OCI-LY3 (cell line): ENCODE results near the gene OPRL1.
A peak's percentile ranks its signal among the peaks of the same experiment; 100 is the strongest.

Experiments used
- H2AFZ ChIP-seq: fragments of 200-600, 300-600 bp; shearing (Covaris generic); 2 replicates; pipeline ENCODE4 v1.6.0; 2014; ENCODE audit warnings: antibody characterized with exemption, low read depth, low read length
- H3K27ac ChIP-seq: fragments of 200-600, 300-600 bp; sonication (generic); 2 replicates; pipeline ENCODE4 v1.5.1; 2014; ENCODE audit warnings: mild to moderate bottlenecking, low read length, moderate library complexity, mixed read lengths
- H3K27me3 ChIP-seq: fragments of 200-600, 300-600 bp; sonication (generic); 2 replicates; pipeline ENCODE4 v1.6.1; 2014; ENCODE audit warnings: low read depth, low read length, mixed read lengths
- H3K36me3 ChIP-seq: fragments of 200-600, 300-600 bp; sonication (generic); replicated peaks from 2 replicates; pipeline ENCODE3; 2014; ENCODE audit warnings: low read depth, low read length, mixed read lengths
- H3K4me1 ChIP-seq: fragments of 300-600, 200-600 bp; sonication (generic); 2 replicates; pipeline ENCODE4 v1.6.1; 2014; ENCODE audit warnings: low read length, mixed read lengths
- H3K4me2 ChIP-seq: fragments of 200-600, 300-600 bp; sonication (generic); 2 replicates; pipeline ENCODE4 v1.6.1; 2014; ENCODE audit warnings: low read length, mixed read lengths
- H3K4me3 ChIP-seq: fragments of 300-600, 200-600 bp; sonication (generic); 2 replicates; pipeline ENCODE4 v1.5.1; 2014; ENCODE audit warnings: antibody characterized with exemption, mild to moderate bottlenecking, low read length, moderate library complexity
- H3K79me2 ChIP-seq: fragments of 300-600, 200-600 bp; shearing (Covaris generic); 2 replicates; pipeline ENCODE4 v1.6.1; 2014; ENCODE audit warnings: mild to moderate bottlenecking, low read length, mixed read lengths
- H3K9ac ChIP-seq: fragments of 300-600, 200-600 bp; shearing (Covaris generic); 2 replicates; pipeline ENCODE4 v1.6.0; 2014; ENCODE audit warnings: mild to moderate bottlenecking, low read length, moderate library complexity
- H3K9me3 ChIP-seq: fragments of 200-600, 300-600 bp; shearing (Covaris generic); 2 replicates; pipeline ENCODE4 v1.6.1; 2014; ENCODE audit warnings: low read length, mixed read lengths; ENCODE audit not compliant: insufficient read depth
- H4K20me1 ChIP-seq: fragments of 200-600, 300-600 bp; sonication (generic); 2 replicates; pipeline ENCODE4 v1.6.1; 2016; ENCODE audit warnings: low read length, mixed read lengths; ENCODE audit not compliant: insufficient read depth
- EZH2phosphoT487 ChIP-seq: fragments of 200-600 bp; shearing (Covaris generic); IDR thresholded peaks from 2 replicates; pipeline ENCODE4 v1.6.1; 2018; ENCODE audit warnings: antibody characterized with exemption, mixed run types, low read depth
- TF ChIP-seq, protein P1 (sequence below): fragments of 200-600, 300-600 bp; sonication (generic); IDR thresholded peaks from 2 replicates; pipeline ENCODE4 v1.5.1; 2014; ENCODE audit warnings: antibody characterized with exemption, low read length, low read depth

Gene OPRL1

DNA sequence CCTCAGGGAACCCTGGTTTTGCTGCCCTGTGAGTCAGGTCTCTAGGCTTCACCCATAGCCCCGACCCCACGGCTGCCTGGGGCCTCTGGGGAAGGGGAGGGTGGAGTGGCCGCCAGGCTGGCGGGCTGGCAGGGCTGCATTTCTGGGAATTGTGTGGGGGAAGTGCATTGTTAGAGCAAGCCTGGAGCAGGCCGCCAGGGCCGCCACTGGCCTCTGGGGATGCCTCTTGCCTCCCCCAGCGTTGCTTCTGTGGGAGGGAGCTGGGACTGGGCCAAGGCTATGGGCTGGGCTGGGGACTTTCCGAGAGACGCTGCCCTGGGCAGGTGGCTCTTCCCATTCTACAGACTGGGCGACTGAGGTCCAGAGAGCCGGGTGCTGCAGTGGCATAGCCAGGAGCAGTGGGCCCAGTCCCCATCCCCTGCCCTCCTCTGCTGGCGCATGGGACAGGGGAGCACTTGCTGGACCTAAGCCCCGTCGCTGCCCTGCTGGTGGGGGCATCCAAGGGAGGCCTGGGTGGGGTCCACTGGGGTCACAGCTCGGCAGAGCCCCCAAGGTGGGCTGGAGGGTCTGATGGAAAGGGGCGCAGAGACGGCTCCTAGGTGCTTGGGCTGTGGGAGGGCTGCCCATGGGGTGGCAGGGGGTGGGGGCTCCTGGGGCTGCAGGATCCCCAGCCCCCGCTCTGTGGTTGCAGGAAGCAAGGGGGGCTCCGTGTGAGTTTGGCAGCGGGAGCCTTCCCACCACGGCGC lies 23.8 kb upstream of the OPRL1 start:
- no peaks in the 10 kb centered on the region for H3K36me3 ChIP-seq
- H3K9me3 ChIP-seq, result no peaks in the 10 kb centered on the region
- H4K20me1 ChIP-seq, result no peaks in the 10 kb centered on the region
- H3K9ac ChIP-seq, result no peak overlapping the region; the same call in 1 of the 2 replicates
- peaks cover 5% of the 10 kb centered on the region; the same call in 1 of the 2 replicates for H3K27me3 ChIP-seq
- peaks cover 43% of the 10 kb centered on the region for H3K4me1 ChIP-seq
- H2AFZ ChIP-seq, result no peak overlapping the region
- H3K27ac ChIP-seq, result no peak overlapping the region
- no peak overlapping the region for H3K4me3 ChIP-seq
- no peaks in the 10 kb centered on the region for H3K79me2 ChIP-seq
- TF ChIP-seq, protein P1, sequence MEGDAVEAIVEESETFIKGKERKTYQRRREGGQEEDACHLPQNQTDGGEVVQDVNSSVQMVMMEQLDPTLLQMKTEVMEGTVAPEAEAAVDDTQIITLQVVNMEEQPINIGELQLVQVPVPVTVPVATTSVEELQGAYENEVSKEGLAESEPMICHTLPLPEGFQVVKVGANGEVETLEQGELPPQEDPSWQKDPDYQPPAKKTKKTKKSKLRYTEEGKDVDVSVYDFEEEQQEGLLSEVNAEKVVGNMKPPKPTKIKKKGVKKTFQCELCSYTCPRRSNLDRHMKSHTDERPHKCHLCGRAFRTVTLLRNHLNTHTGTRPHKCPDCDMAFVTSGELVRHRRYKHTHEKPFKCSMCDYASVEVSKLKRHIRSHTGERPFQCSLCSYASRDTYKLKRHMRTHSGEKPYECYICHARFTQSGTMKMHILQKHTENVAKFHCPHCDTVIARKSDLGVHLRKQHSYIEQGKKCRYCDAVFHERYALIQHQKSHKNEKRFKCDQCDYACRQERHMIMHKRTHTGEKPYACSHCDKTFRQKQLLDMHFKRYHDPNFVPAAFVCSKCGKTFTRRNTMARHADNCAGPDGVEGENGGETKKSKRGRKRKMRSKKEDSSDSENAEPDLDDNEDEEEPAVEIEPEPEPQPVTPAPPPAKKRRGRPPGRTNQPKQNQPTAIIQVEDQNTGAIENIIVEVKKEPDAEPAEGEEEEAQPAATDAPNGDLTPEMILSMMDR, result no peak
- TF ChIP-seq EZH2phosphoT487, result no peak
- peak overlapping the region; percentile 83; the same call in 1 of the 2 replicates for H3K4me2 ChIP-seq

GRCh38 chr20:64056639-64056888 lies 23.3 kb upstream of the OPRL1 start:
- Histone ChIP-seq H3K9ac (peak overlapping the region; percentile 44; the same call in 1 of the 2 replicates), H3K9me3 (no peaks in the 10 kb centered on the region), H3K27ac (no peak overlapping the region), H3K4me1 (peaks cover 43% of the 10 kb centered on the region), H3K79me2 (no peaks in the 10 kb centered on the region), H4K20me1 (no peaks in the 10 kb centered on the region), H3K4me3 (peak overlapping the region; percentile 69), H3K4me2 (peak overlapping the region; percentile 83), H2AFZ (no peak overlapping the region), H3K36me3 (no peaks in the 10 kb centered on the region), H3K27me3 (peaks cover 5% of the 10 kb centered on the region; the same call in 1 of the 2 replicates)
- TF ChIP-seq, protein P1, result no peak
- TF ChIP-seq EZH2phosphoT487, result no peak

DNA sequence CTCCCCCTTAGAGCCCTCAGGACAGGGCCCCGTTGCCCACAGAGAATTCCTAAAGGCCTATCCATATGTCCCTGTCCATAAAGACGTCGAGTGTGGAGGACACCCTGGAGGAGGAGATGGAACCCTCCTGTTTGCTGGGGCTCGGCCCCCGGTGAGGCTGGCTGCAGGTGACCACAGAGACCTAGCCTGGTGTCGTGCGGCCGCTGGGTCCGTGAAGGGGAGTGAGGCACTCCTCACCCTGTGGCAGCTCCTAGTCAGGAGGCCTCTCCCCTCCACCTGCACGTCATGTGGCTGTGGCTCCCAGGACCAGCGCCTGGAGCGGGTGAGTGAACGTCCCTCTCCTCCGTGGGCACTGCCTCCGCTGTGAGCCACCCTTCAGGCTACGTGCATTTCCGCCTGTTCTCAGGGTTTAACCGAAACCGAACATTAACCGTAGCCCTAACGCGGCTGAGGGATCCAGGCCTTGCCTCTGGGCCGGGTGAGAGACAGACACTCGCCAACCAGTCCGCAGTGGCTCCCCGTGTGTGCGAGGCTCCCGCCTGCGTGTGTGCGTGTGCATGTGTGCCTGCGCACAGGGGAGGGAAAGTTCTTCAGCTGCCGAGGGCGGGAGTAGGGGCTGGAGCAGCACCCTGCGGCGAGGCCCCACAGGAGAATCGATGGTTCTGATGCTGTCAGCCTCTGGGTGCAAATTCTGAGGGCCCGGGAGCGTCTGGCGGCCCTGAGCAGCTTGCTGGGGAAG lies 22.8 kb upstream of the OPRL1 start:
- peak overlapping the region; percentile 50 for H3K27ac ChIP-seq
- H3K4me2 ChIP-seq, result peak overlapping the region; percentile 83
- peaks cover 43% of the 10 kb centered on the region for H3K4me1 ChIP-seq
- peaks cover 5% of the 10 kb centered on the region; the same call in 1 of the 2 replicates for H3K27me3 ChIP-seq
- no peaks in the 10 kb centered on the region for H3K9me3 ChIP-seq
- no peaks in the 10 kb centered on the region for H3K36me3 ChIP-seq
- H3K4me3 ChIP-seq, result peak overlapping the region; percentile 69
- H2AFZ ChIP-seq, result peak overlapping the region; percentile 56; the same call in 1 of the 2 replicates
- no peaks in the 10 kb centered on the region for H3K79me2 ChIP-seq
- peak overlapping the region; percentile 44; the same call in 1 of the 2 replicates for H3K9ac ChIP-seq
- no peaks in the 10 kb centered on the region for H4K20me1 ChIP-seq
- TF ChIP-seq, protein P1, result no peak
- no peak for TF ChIP-seq EZH2phosphoT487
